Esophagus muscularis mucosa (tissue), 4 donors: ENCODE measurements around the gene CP.

Experiments used
- CTCF ChIP-seq, 3 experiments: fragments of 200-600 bp in 2 of 3; fragments of 450-650 bp in 1 of 3; sonication (generic) in 2 of 3; IDR thresholded peaks; one replicate each; pipeline ENCODE4 v1.5.1; 2017 to 2019; ENCODE audit warnings: antibody characterized with exemption in 3 of 3, mild to moderate bottlenecking in 2 of 3, moderate library complexity in 1 of 3
- EP300 ChIP-seq: sonication (generic); formaldehyde crosslinking; IDR thresholded peaks from one replicate; pipeline ENCODE4 v1.6.1; 2017; ENCODE audit warnings: antibody characterized with exemption
- POLR2AphosphoS5 ChIP-seq, 2 donors: sonication (generic); formaldehyde crosslinking; IDR thresholded peaks; one replicate each; pipeline ENCODE4 v1.6.1; 2017; ENCODE audit warnings: antibody characterized with exemption in 2 of 2

- TF ChIP-seq CTCF (IDR thresholded peaks at IDR 0.05) = no peak
- TF ChIP-seq EP300 = no peak
- TF ChIP-seq POLR2AphosphoS5 (IDR thresholded peaks at IDR 0.05) = no peak
These were observed 17.8 kb upstream of the CP start for GRCh38 chr3:149239357-149239936.
